ENCODE results near the gene SLCO2A1. TPM values are rescaled to one million over a fixed set of nuclear protein-coding genes. Genes with fewer than 3 reads are reported as not detected.

SLCO2A1 gene
- total RNA-seq, 1 donor from 2014 or later: 0.07 TPM

DNA sequence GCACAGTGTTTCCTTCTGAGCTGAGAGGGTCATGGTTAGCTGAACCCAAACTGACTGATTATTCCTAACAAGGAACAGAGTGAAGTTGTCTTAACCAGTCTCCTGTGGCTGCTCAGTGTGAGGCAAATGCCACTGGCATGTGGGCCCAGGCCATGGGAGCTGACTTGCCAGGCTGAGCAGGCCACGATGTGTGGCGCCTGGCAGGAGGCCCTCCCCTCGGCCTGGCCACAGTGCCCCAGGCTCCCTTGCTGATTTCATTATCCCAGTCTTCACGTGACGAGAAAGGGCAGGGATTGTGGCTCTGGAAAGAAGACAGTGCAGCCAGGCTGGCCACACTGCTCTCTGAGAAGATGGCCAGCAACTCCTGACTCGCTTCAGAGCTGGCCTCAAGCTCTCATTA lies 58.8 kb downstream of the SLCO2A1 start:
- no peaks in the 10 kb centered on the region for H3K79me2 ChIP-seq (ENCODE audit: low read depth)
- no peak overlapping the region for H2AFZ ChIP-seq (replicated peaks)
- H3K27ac Mint-ChIP-seq: no peak overlapping the region
- H3K4me3 Mint-ChIP-seq: no peak overlapping the region
- no peak overlapping the region for H3K4me2 ChIP-seq
- peaks cover 9% of the 10 kb centered on the region for H3K4me1 Mint-ChIP-seq
- no peak overlapping the region for H3K9ac ChIP-seq
- no peaks in the 10 kb centered on the region for H3K27me3 Mint-ChIP-seq (ENCODE audit: insufficient read depth, low read depth)
- H3K9me3 ChIP-seq (ENCODE audit: low read depth): no peaks in the 10 kb centered on the region
- TF ChIP-seq, protein P1, sequence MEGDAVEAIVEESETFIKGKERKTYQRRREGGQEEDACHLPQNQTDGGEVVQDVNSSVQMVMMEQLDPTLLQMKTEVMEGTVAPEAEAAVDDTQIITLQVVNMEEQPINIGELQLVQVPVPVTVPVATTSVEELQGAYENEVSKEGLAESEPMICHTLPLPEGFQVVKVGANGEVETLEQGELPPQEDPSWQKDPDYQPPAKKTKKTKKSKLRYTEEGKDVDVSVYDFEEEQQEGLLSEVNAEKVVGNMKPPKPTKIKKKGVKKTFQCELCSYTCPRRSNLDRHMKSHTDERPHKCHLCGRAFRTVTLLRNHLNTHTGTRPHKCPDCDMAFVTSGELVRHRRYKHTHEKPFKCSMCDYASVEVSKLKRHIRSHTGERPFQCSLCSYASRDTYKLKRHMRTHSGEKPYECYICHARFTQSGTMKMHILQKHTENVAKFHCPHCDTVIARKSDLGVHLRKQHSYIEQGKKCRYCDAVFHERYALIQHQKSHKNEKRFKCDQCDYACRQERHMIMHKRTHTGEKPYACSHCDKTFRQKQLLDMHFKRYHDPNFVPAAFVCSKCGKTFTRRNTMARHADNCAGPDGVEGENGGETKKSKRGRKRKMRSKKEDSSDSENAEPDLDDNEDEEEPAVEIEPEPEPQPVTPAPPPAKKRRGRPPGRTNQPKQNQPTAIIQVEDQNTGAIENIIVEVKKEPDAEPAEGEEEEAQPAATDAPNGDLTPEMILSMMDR (IDR thresholded peaks at IDR 0.05): no peak
- TF ChIP-seq EZH2 (IDR thresholded peaks at IDR 0.05): no peak
- TF ChIP-seq EZH2phosphoT487 (IDR thresholded peaks at IDR 0.05): no peak
- no peaks in the 10 kb centered on the region for H3K36me3 ChIP-seq
- no peaks in the 10 kb centered on the region for H3K36me3 Mint-ChIP-seq
- no peaks in the 10 kb centered on the region for H4K20me1 ChIP-seq (ENCODE audit: low read depth)
- H3K4me3 ChIP-seq: no peak overlapping the region
- H3K27me3 ChIP-seq: no peaks in the 10 kb centered on the region
- no peaks in the 10 kb centered on the region for H3F3A ChIP-seq (ENCODE audit: low read depth)
- no peak for DNase-seq (ENCODE audit: low spot score)
- peaks cover 7% of the 10 kb centered on the region for H3K4me1 ChIP-seq
- H3K27ac ChIP-seq: no peak overlapping the region
- H3K9me3 Mint-ChIP-seq: peaks cover 8% of the 10 kb centered on the region

DNA sequence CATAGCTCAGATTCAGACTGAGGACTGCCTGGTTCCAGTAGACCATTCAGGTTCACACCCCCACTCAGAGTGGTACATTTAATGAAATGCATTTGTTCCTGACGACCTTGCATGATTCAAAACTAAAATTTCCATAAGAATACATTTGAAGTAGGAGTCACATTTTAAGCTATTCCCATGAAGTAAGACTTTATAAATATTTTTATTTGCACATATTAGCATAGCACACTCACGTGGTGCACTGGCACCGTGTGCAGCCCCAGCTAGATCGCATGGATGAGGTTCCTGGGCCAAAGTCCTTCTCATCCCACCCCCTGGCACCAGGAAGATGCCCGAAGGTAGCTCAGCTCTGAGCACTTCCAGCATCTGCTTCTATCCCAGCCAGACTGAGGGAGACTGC lies 59.4 kb downstream of the SLCO2A1 start:
- Histone ChIP-seq H3K27ac (no peak overlapping the region), H3K27me3 (no peaks in the 10 kb centered on the region), H3K79me2 (ENCODE audit: low read depth) (no peaks in the 10 kb centered on the region), H3K36me3 (no peaks in the 10 kb centered on the region), H2AFZ (replicated peaks) (no peak overlapping the region), H3K9me3 (ENCODE audit: low read depth) (no peaks in the 10 kb centered on the region), H3K9ac (no peak overlapping the region), H3F3A (ENCODE audit: low read depth) (no peaks in the 10 kb centered on the region), H3K4me1 (peaks cover 7% of the 10 kb centered on the region), H3K4me2 (no peak overlapping the region), H4K20me1 (ENCODE audit: low read depth) (no peaks in the 10 kb centered on the region), H3K4me3 (no peak overlapping the region)
- no peak for TF ChIP-seq EZH2 (IDR thresholded peaks at IDR 0.05)
- TF ChIP-seq, protein P1 (IDR thresholded peaks at IDR 0.05): no peak
- TF ChIP-seq EZH2phosphoT487 (IDR thresholded peaks at IDR 0.05): no peak
- Mint-ChIP-seq H3K36me3 (no peaks in the 10 kb centered on the region), H3K4me1 (peaks cover 9% of the 10 kb centered on the region), H3K27me3 (ENCODE audit: insufficient read depth, low read depth) (no peaks in the 10 kb centered on the region), H3K27ac (no peak overlapping the region), H3K4me3 (no peak overlapping the region), H3K9me3 (peaks cover 8% of the 10 kb centered on the region)
- DNase-seq (ENCODE audit: low spot score): no peak

DNA sequence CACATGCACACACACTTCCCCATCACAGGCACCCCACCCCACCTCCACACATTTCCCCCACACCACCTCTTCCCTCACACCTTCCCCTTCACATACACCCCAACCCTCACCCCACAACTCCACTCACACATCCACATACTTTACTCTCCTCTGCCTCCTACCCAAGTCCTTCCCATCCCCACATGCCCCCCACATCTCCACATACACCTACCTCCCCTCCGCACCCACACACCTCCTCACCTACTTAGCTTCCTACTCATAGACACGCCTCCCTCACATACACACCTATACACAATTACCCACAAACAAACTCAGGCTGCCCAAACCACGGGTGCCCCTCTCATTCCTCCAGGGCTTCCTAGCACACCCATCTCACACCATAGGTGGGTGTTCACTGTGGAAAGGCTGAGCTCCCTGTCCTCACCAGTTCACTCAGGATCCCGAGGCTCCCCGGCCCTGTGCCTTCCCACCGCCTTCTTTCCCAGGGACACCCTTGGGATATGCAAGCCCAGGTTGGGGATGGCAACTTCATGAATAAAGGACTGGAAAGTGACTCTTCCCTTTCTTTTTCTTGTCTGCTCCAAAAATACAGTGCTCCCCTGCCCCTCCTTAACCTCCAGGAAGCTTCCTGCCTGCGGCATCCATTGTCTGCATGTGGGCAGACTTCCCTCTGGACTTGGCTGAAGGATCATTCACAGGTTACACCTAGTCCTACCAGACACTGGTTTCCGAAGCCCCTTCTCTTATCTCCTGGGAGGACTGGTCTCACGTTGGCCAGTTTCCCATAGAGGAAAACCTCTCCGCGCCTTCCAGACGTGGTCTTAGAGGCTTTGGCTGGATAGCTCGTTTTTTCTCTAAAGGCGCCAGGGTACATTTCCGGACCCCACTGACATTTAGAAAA lies 61.5 kb downstream of the SLCO2A1 start:
- Histone ChIP-seq H3K36me3 (no peaks in the 10 kb centered on the region), H3K27ac (no peak overlapping the region), H4K20me1 (ENCODE audit: low read depth) (no peaks in the 10 kb centered on the region), H3K9me3 (ENCODE audit: low read depth) (no peaks in the 10 kb centered on the region), H3K4me3 (no peak overlapping the region), H3K79me2 (ENCODE audit: low read depth) (no peaks in the 10 kb centered on the region), H3F3A (ENCODE audit: low read depth) (no peaks in the 10 kb centered on the region), H2AFZ (replicated peaks) (no peak overlapping the region), H3K4me1 (peaks cover 7% of the 10 kb centered on the region), H3K27me3 (no peaks in the 10 kb centered on the region), H3K9ac (no peak overlapping the region), H3K4me2 (no peak overlapping the region)
- Mint-ChIP-seq H3K36me3 (no peaks in the 10 kb centered on the region), H3K27ac (no peak overlapping the region), H3K4me3 (no peak overlapping the region), H3K4me1 (peaks cover 9% of the 10 kb centered on the region), H3K9me3 (peaks cover 5% of the 10 kb centered on the region), H3K27me3 (ENCODE audit: insufficient read depth, low read depth) (no peaks in the 10 kb centered on the region)
- no peak for DNase-seq (ENCODE audit: low spot score)
- TF ChIP-seq, protein P1 (IDR thresholded peaks at IDR 0.05): no peak
- TF ChIP-seq EZH2phosphoT487 (IDR thresholded peaks at IDR 0.05) (no peak), EZH2 (IDR thresholded peaks at IDR 0.05) (no peak)

All from neural progenitor cell (in vitro differentiated cells).